CD4-positive, alpha-beta T cell (primary cell): ENCODE results near the gene SLC24A3. TPM values are rescaled to one million over a fixed set of nuclear protein-coding genes. Genes with fewer than 3 reads are reported as not detected.

Experiments used
- ATAC-seq: fragments of 200-7000 bp; cut with Tn5 transposase; one replicate; pipeline ENCODE4 v1.10.0; 2022; ENCODE audit warnings: mild to moderate bottlenecking; ENCODE audit not compliant: poor library complexity
- CTCF ChIA-PET: fragments of 350-600 bp; sonication (Branson Sonifier 250); formaldehyde crosslinking; loops from one replicate; lab custom pipeline; 2021; ENCODE audit warnings: antibody characterized with exemption, inconsistent platforms; lab: Charles Lee
- POLR2A ChIA-PET: fragments of 350-600 bp; sonication (Branson Sonifier 250); formaldehyde crosslinking; loops from one replicate; lab custom pipeline; 2021; ENCODE audit warnings: antibody characterized with exemption, inconsistent platforms; lab: Charles Lee
- DNase-seq, 14 experiments: peaks; one replicate each; pipeline ENCODE4 v3.0.0-alpha.2; 2013 to 2020; ENCODE audit warnings: mixed read lengths in 2 of 14
- H3K27ac ChIP-seq, 2 donors: one replicate each; pipeline versions ENCODE4 v1.5.1 to v1.7.0; 2013; ENCODE audit warnings: low read length in 2 of 2, low read depth in 1 of 2, mild to moderate bottlenecking in 1 of 2
- H3K27me3 ChIP-seq, 2 experiments: 1 replicate in 1 of 2; 2 replicates in 1 of 2; pipeline versions ENCODE4 v1.6.1 to v1.7.0; 2013; ENCODE audit warnings: low read length in 2 of 2, control low read depth in 1 of 2, mild to moderate bottlenecking in 1 of 2, moderate library complexity in 1 of 2; ENCODE audit not compliant: insufficient read depth in 2 of 2, control insufficient read depth in 1 of 2
- H3K36me3 ChIP-seq: one replicate; pipeline ENCODE4 v1.6.1; 2013; ENCODE audit warnings: low read length, control low read depth; ENCODE audit not compliant: insufficient read depth
- H3K4me1 ChIP-seq: one replicate; pipeline ENCODE4 v1.6.1; 2013; ENCODE audit warnings: low read length, control low read depth; ENCODE audit not compliant: insufficient read depth
- H3K4me3 ChIP-seq: one replicate; pipeline ENCODE4 v1.5.1; 2013; ENCODE audit warnings: mild to moderate bottlenecking, low read length, moderate library complexity
- H3K9me3 ChIP-seq, 2 experiments: 1 replicate in 1 of 2; 2 replicates in 1 of 2; pipeline versions ENCODE4 v1.6.1 to v1.7.0; 2013; ENCODE audit warnings: low read length in 2 of 2, mild to moderate bottlenecking in 2 of 2, control low read depth in 1 of 2, moderate library complexity in 1 of 2; ENCODE audit not compliant: control insufficient read depth in 1 of 2, insufficient read depth in 1 of 2
- H3K27ac Mint-ChIP-seq: one replicate; pipeline ENCODE4 v1.8.0; 2020; ENCODE audit warnings: mixed read lengths
- H3K27me3 Mint-ChIP-seq: one replicate; pipeline ENCODE4 v1.8.0; 2021; ENCODE audit warnings: mixed read lengths
- H3K36me3 Mint-ChIP-seq: one replicate; pipeline ENCODE4 v1.8.0; 2021; ENCODE audit warnings: low read depth, mixed read lengths
- H3K4me1 Mint-ChIP-seq: one replicate; pipeline ENCODE4 v1.8.0; 2021; ENCODE audit warnings: low read depth, mixed read lengths
- H3K4me3 Mint-ChIP-seq: one replicate; pipeline ENCODE4 v1.8.0; 2020; ENCODE audit warnings: mild to moderate bottlenecking, mixed read lengths
- H3K9me3 Mint-ChIP-seq: one replicate; pipeline ENCODE4 v1.8.0; 2020; ENCODE audit warnings: mixed read lengths
- CTCF ChIP-seq: fragments of 200-600 bp; IDR thresholded peaks from one replicate; pipeline ENCODE4 v1.8.0; 2022; ENCODE audit warnings: antibody characterized with exemption, mild to moderate bottlenecking
- intact Hi-C, 2 experiments: fragments of 100-400 bp; cut with DNase I in 1 of 2; cut with micrococcal nuclease in 1 of 2; formaldehyde crosslinking; loops; one replicate each; pipeline versions ENCODE4 v1.15.1 to v1.9.0; 2023 to 2025; cut with DNase I, micrococcal nuclease
- total RNA-seq, 174 experiments: library from RNA in 2 of 174; stranded (reverse) in 2 of 174; gene quantifications; one replicate each; pipeline ENCODE4 v1.2.3 and lab custom pipeline; 2021 to 2026

The SLC24A3 gene
- total RNA-seq, 2 experiments from 2014 or later, result not detected

GRCh38 chr20:19330731-19331130 lies 118.3 kb downstream of the SLC24A3 start:
- Mint-ChIP-seq H3K27ac (no peak overlapping the region), H3K27me3 (no peaks in the 10 kb centered on the region), H3K9me3 (no peaks in the 10 kb centered on the region), H3K4me3 (no peak overlapping the region), H3K4me1 (no peaks in the 10 kb centered on the region), H3K36me3 (no peaks in the 10 kb centered on the region)
- no peak overlapping the region for H3K27ac ChIP-seq
- ATAC-seq (no peak), DNase-seq (no peak)
- no peaks in the 10 kb centered on the region for H3K27me3 ChIP-seq
- no peaks in the 10 kb centered on the region for H3K36me3 ChIP-seq
- H3K9me3 ChIP-seq, result peaks cover 0 to 9% of the 10 kb centered on the region in 2 experiments
- intact Hi-C loops, result no loop called here
- no peak for TF ChIP-seq CTCF
- ChIA-PET POLR2A (no interaction called here), CTCF (no interaction called here)
- H3K4me3 ChIP-seq, result no peak overlapping the region
- H3K4me1 ChIP-seq, result no peaks in the 10 kb centered on the region

GRCh38 chr20:19333563-19333962 lies 121.1 kb downstream of the SLC24A3 start:
- Histone ChIP-seq H3K27ac (no peak overlapping the region), H3K4me1 (no peaks in the 10 kb centered on the region), H3K4me3 (no peak overlapping the region), H3K36me3 (no peaks in the 10 kb centered on the region), H3K27me3 (no peaks in the 10 kb centered on the region), H3K9me3 (peaks cover 0 to 9% of the 10 kb centered on the region in 2 experiments)
- ChIA-PET CTCF (no interaction called here), POLR2A (no interaction called here)
- DNase-seq (no peak), ATAC-seq (no peak)
- H3K27ac Mint-ChIP-seq, result no peak overlapping the region
- no peaks in the 10 kb centered on the region for H3K9me3 Mint-ChIP-seq
- no peaks in the 10 kb centered on the region for H3K4me1 Mint-ChIP-seq
- no peaks in the 10 kb centered on the region for H3K27me3 Mint-ChIP-seq
- H3K4me3 Mint-ChIP-seq, result no peak overlapping the region
- TF ChIP-seq CTCF, result no peak
- intact Hi-C loops, result no loop called here
- no peaks in the 10 kb centered on the region for H3K36me3 Mint-ChIP-seq

GRCh38 chr20:19335341-19335740 lies 122.9 kb downstream of the SLC24A3 start:
- no peak for TF ChIP-seq CTCF
- CTCF ChIA-PET, result no interaction called here
- intact Hi-C loops, result no loop called here
- Mint-ChIP-seq H3K36me3 (no peaks in the 10 kb centered on the region), H3K4me3 (no peak overlapping the region), H3K27me3 (no peaks in the 10 kb centered on the region), H3K4me1 (no peaks in the 10 kb centered on the region), H3K27ac (no peak overlapping the region), H3K9me3 (no peaks in the 10 kb centered on the region)
- ATAC-seq (no peak), DNase-seq (no peak)
- POLR2A ChIA-PET, result no interaction called here
- H3K27me3 ChIP-seq, result no peaks in the 10 kb centered on the region
- H3K9me3 ChIP-seq, result peaks cover 0 to 6% of the 10 kb centered on the region in 2 experiments
- H3K4me1 ChIP-seq, result no peaks in the 10 kb centered on the region
- no peak overlapping the region for H3K27ac ChIP-seq
- no peaks in the 10 kb centered on the region for H3K36me3 ChIP-seq
- H3K4me3 ChIP-seq, result no peak overlapping the region
